Lower lobe of right lung (tissue), 2 donors: ENCODE data around the gene SLC26A3. TPM values are rescaled to one million over a fixed set of nuclear protein-coding genes. Genes with fewer than 3 reads are reported as not detected.

ENCODE experiments used
- ATAC-seq, 2 donors: fragments of 200-7000 bp; cut with Tn5 transposase; one replicate each; pipeline ENCODE4 v1.9.1; 2020 to 2022; ENCODE audit warnings: mild to moderate bottlenecking in 2 of 2, moderate library complexity in 2 of 2
- DNase-seq: peaks from one replicate; pipeline ENCODE4 v3.0.0-alpha.2; 2020
- H3K27ac ChIP-seq: fragments of 200-600 bp; one replicate; pipeline ENCODE4 v1.8.0; 2022
- H3K27me3 ChIP-seq: fragments of 200-600 bp; one replicate; pipeline ENCODE4 v1.8.0; 2022; ENCODE audit warnings: low read depth
- H3K36me3 ChIP-seq: fragments of 200-600 bp; one replicate; pipeline ENCODE4 v1.8.0; 2022; ENCODE audit warnings: mild to moderate bottlenecking
- H3K4me1 ChIP-seq: fragments of 200-600 bp; one replicate; pipeline ENCODE4 v1.8.0; 2022
- H3K4me3 ChIP-seq: fragments of 200-600 bp; one replicate; pipeline ENCODE4 v1.8.0; 2022; ENCODE audit warnings: mild to moderate bottlenecking
- H3K9me3 ChIP-seq: fragments of 200-600 bp; one replicate; pipeline ENCODE4 v1.8.0; 2022
- intact Hi-C: fragments of 100-400 bp; cut with DNase I; formaldehyde crosslinking; loops from one replicate; pipeline ENCODE4 v1.11.0; 2022
- total RNA-seq: library from RNA; stranded (reverse); fragmentation: NEBNext Ultra II Directional; extraction: Animal tissue kit (Norgen Biotek cat#: 25700); gene quantifications from one replicate; pipeline ENCODE4 v1.2.1, GENCODE V29; 2021
- TF ChIP-seq, protein P1 (sequence below): fragments of 200-600 bp; IDR thresholded peaks from one replicate; pipeline ENCODE4 v1.8.0; 2022; ENCODE audit warnings: antibody characterized with exemption, mild to moderate bottlenecking
- donor health status: DM: no; HTN: yes; CAD: no; lungs with severe emphysema.

Gene SLC26A3
- total RNA-seq, 1 donor from 2014 or later, result not detected

DNA sequence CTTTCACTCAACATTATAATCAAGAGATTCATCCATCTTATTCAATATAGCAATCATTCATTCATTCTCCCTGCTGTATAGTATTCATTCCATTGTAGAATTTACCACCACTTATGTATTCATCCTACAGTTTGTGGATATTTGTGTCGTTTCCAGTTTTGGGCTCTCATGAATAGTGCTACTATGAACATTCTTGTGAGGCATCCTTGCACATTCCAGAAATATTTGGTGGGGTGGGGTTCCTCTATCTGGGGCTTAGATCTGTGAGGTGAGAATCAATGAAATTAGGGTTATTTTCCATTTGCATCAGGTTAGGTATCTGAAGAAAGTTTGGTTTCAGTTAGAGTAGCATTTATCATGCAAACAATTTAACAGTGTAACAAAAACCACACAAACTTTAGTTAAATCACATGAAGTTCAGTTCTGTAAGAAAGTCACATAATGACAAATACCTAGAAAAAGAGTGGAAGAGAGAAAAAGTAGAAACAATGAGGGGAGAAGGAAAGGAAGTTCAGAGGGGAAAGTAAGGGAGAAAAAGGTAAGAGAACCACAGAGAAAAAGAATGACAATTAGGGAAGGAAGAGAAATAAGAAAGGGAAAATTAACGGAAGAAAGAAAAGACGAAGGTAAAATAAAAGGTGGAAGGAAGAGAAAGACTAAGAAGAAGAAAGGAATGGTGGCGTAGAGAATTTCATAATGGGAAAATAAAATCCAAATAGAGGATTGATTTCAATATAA is 84.4 kb downstream of the SLC26A3 start:
- no peak overlapping the region for H3K27ac ChIP-seq
- no peaks in the 10 kb centered on the region for H3K36me3 ChIP-seq
- no peak for ATAC-seq
- no peaks in the 10 kb centered on the region for H3K27me3 ChIP-seq
- intact Hi-C loops, result no loop called here
- DNase-seq, result no peak
- TF ChIP-seq, protein P1, sequence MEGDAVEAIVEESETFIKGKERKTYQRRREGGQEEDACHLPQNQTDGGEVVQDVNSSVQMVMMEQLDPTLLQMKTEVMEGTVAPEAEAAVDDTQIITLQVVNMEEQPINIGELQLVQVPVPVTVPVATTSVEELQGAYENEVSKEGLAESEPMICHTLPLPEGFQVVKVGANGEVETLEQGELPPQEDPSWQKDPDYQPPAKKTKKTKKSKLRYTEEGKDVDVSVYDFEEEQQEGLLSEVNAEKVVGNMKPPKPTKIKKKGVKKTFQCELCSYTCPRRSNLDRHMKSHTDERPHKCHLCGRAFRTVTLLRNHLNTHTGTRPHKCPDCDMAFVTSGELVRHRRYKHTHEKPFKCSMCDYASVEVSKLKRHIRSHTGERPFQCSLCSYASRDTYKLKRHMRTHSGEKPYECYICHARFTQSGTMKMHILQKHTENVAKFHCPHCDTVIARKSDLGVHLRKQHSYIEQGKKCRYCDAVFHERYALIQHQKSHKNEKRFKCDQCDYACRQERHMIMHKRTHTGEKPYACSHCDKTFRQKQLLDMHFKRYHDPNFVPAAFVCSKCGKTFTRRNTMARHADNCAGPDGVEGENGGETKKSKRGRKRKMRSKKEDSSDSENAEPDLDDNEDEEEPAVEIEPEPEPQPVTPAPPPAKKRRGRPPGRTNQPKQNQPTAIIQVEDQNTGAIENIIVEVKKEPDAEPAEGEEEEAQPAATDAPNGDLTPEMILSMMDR, result no peak
- no peaks in the 10 kb centered on the region for H3K4me1 ChIP-seq
- H3K9me3 ChIP-seq, result no peaks in the 10 kb centered on the region
- H3K4me3 ChIP-seq, result no peak overlapping the region

DNA sequence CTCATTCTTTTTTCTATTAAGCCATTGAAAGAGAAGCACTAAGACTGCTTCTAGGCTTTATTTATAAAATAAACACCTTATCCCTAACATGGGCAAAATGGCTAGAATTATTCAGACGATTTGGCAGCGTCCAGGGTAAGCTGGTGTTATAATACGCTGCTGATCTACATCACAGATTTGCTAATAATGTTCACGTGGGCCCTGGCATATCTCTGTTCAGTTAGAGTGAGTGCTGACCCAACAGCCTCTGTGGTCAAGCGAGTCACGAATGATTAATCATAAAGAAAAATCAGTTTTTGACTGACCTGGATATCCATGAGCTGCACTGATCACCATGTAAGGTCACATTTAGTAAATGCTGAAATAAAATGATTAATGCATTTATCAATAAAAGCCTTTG is 87.5 kb downstream of the SLC26A3 start:
- no peaks in the 10 kb centered on the region for H3K36me3 ChIP-seq
- H3K27me3 ChIP-seq, result no peaks in the 10 kb centered on the region
- intact Hi-C loops, result no loop called here
- no peaks in the 10 kb centered on the region for H3K9me3 ChIP-seq
- no peak overlapping the region for H3K27ac ChIP-seq
- DNase-seq (no peak), ATAC-seq (no peak)
- no peaks in the 10 kb centered on the region for H3K4me1 ChIP-seq
- H3K4me3 ChIP-seq, result no peak overlapping the region
- TF ChIP-seq, protein P1, result no peak

Other genes starting within 250 kb of the SLC26A3 start
- gene COG5, start 239.3 kb downstream of the SLC26A3 start, total RNA-seq, result 49.1 TPM
- 5.3 TPM for gene DUS4L, start 239.3 kb downstream of the SLC26A3 start, total RNA-seq
- 81.3 TPM for gene BCAP29, start 223.0 kb downstream of the SLC26A3 start, total RNA-seq
- gene SLC26A4, start 142.4 kb downstream of the SLC26A3 start, total RNA-seq, result 1.0 TPM
- gene CBLL1, start 59.1 kb downstream of the SLC26A3 start, total RNA-seq, result 20.9 TPM
- 64.1 TPM for gene DLD, start 88.0 kb upstream of the SLC26A3 start, total RNA-seq
- 104 TPM for gene LAMB1, start 199.9 kb upstream of the SLC26A3 start, total RNA-seq